GM12873 (cell line): ENCODE measurements around the gene SMIM22.

Experiments
- TF ChIP-seq, protein P1 (sequence below): IDR thresholded peaks from 2 replicates; pipeline ENCODE4 v1.5.1; 2012; ENCODE audit warnings: low read depth, mild to moderate bottlenecking, moderate library complexity, low read length, control low read depth; ENCODE audit not compliant: insufficient read depth; ENCODE audit errors: missing control alignments

The SMIM22 gene

DNA sequence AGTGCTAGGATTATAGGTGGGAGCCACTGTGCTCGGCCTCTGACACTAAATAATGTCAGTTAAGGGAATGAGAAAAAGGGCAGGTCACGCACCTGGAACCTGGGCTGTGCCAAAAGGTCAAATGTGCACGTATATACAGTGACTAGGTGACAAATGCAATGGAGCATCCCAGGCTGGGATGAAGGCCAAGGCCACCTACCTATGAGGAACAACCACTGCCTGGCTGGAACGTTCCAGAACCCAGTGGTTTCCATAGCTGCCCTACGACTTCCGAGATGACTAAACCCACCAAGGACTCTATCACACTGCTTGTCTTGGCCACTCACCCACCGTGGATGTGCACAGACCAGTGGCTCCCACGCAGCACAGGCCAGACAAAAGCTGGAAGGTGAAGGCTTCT, 44.3 kb upstream of the SMIM22 start:
- TF ChIP-seq, protein P1, sequence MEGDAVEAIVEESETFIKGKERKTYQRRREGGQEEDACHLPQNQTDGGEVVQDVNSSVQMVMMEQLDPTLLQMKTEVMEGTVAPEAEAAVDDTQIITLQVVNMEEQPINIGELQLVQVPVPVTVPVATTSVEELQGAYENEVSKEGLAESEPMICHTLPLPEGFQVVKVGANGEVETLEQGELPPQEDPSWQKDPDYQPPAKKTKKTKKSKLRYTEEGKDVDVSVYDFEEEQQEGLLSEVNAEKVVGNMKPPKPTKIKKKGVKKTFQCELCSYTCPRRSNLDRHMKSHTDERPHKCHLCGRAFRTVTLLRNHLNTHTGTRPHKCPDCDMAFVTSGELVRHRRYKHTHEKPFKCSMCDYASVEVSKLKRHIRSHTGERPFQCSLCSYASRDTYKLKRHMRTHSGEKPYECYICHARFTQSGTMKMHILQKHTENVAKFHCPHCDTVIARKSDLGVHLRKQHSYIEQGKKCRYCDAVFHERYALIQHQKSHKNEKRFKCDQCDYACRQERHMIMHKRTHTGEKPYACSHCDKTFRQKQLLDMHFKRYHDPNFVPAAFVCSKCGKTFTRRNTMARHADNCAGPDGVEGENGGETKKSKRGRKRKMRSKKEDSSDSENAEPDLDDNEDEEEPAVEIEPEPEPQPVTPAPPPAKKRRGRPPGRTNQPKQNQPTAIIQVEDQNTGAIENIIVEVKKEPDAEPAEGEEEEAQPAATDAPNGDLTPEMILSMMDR, result no peak

DNA sequence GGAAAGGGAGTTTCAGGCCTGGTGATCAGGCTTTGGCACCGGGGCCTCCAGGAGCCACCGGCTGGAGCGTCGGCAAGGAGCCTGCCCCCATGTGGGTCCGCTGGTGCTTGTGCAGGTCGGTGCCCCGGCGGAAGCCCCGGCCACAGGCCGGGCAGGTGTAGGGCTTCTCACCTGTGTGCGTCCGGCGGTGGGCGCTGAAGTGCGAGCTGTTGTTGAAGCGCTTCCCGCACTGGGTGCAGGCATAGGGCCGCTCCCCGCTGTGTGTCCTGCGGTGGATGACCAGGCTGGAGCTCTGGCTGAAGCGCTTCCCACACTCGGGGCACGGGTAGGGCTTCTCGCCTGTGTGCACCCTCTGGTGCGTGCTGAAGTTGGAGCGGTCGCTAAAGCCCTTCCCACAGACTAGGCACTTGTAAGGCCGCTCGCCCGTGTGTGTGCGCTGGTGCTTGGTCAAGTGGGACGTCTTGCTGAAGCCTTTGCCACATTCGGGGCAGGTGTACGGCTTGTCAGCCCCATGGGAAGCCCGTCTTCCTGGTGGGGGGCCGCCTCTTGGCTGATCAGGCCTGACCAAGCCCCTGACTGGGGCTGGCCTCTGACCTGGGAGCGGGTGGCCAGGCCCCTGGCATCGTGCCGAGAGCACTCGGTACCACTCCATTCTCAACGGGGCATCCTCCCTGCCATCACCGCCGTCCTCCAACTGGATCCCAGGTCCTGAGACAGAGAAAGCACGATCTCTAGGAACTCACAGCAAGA, 42.6 kb upstream of the SMIM22 start:
- TF ChIP-seq, protein P1, result no peak

DNA sequence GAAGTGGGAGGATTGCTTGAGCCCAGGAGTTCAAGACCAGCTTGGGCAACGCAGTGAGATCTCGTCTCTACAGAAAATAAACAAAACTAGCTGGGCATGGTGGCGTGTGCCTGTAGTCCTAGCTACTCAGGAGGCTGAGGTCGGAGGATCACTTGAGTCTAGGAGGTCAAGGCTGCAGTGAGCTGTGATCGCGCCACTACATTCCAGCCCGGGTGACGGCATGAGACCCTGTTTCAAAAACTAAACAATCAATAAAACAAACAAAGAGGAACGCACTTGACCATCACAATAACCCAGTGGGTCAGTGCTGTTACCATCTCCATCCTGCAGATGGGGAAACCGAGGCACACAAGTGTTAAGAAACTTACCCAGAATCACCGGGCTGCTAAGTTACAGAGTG, 41.9 kb upstream of the SMIM22 start:
- TF ChIP-seq, protein P1, result no peak

DNA sequence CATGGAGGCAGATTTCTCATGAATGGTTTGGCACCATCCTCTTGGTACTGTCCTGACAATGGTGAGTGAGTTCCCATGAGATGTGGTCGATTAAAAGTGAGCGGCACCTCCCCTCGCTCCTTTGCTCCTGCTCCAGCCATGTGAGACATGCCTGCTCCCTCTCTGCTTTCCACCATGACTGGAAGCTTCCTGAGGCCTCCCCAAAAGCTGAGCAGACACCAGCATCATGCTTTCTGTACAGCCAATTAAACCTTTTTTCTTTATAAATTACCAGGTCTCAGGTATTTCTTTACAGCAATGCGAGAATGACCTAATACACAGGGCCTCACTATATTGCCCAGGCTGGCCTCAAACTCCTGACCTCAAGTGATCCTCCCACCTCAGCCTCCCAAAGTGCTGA, 40.3 kb upstream of the SMIM22 start:
- TF ChIP-seq, protein P1, result no peak

DNA sequence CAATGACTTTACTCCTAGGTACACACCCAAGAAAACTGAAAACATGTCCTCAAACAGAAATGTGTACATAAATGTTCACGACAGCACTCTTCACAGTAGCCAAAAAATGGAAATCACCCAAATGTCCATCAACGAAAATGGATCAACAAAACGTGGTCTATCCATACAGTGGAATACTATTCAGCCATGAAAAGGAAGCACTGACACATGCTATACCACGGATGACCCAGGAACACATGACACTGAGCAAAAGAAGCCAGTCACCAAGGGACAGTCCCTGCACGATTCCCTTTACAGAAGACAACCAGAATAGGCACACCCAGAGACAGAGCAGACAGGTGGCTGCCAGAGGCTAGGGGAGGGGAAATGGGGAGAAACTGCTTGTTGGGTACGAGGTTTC, 39.5 kb upstream of the SMIM22 start:
- TF ChIP-seq, protein P1, result no peak

DNA sequence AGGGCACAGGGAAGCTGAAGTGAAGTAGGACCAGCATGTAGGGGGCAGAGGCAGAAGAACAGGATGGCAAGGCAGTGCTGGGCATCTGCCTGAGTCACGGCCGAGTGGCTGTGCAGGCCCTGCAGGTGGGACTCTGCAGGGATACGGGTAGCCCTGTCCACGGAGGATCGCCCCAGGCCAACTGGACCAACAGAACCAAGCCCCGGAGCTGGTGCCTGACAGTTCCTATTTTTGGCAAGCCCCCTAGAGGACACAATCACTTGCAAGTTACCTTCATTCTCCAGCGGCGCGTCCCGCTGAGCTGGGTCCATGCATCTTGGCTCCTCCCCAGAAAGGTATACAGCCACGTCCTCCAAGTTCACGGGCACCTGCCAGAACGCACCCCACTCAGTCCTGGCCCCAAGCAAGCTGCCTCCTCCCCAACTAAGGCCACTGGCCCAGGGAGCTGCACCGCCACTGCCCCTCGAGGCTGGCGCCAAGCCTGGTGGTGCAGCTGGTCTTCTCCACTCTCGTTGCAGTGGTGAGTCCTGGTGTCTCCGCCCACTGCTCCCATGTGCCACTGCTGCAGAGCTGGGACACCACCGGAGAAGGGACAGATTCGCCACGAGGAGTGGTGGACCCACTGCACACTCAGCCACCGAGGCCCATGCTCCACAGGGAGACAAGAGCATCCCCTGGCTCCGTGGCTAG, 34.8 kb upstream of the SMIM22 start:
- TF ChIP-seq, protein P1, result no peak

DNA sequence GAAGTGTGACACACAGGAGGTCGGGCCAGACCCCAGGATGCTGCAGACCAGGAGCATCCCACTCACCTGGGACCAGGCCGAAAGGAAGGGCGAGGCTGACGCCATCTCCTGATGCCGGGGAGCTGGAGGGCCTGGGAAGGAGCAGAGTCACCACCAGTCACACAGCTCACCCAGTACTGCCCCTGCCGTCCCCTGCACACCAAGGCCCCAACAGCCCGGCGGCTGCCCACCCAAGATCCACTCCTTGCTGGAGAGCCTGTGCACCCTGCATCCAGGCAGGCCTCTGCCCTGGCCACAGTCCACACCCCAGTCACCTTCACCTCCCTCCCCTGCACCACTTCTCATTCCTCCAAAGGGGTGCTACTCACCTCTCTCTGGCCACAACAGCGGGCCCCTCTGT, 33.0 kb upstream of the SMIM22 start:
- TF ChIP-seq, protein P1, result no peak
